Jurkat, Clone E6-1 (cell line): ENCODE measurements around the gene FLOT2.
A peak's percentile ranks its signal among the peaks of the same experiment; 100 is the strongest.
"Not testable (repeated sequence)": the region's sequence is repeated elsewhere in the genome, so short reads cannot be mapped to it uniquely, and the experiment has no call there.

Experiments
- DNase-seq: peaks from one replicate; pipeline ENCODE4 v3.0.0-alpha.2; 2011; ENCODE audit warnings: low read depth, low spot score
- H3K4me3 ChIP-seq: 2 replicates; pipeline ENCODE4 v1.5.1; 2011; ENCODE audit warnings: mild to moderate bottlenecking, low read length, control low read depth, moderate library complexity

The FLOT2 gene

DNA sequence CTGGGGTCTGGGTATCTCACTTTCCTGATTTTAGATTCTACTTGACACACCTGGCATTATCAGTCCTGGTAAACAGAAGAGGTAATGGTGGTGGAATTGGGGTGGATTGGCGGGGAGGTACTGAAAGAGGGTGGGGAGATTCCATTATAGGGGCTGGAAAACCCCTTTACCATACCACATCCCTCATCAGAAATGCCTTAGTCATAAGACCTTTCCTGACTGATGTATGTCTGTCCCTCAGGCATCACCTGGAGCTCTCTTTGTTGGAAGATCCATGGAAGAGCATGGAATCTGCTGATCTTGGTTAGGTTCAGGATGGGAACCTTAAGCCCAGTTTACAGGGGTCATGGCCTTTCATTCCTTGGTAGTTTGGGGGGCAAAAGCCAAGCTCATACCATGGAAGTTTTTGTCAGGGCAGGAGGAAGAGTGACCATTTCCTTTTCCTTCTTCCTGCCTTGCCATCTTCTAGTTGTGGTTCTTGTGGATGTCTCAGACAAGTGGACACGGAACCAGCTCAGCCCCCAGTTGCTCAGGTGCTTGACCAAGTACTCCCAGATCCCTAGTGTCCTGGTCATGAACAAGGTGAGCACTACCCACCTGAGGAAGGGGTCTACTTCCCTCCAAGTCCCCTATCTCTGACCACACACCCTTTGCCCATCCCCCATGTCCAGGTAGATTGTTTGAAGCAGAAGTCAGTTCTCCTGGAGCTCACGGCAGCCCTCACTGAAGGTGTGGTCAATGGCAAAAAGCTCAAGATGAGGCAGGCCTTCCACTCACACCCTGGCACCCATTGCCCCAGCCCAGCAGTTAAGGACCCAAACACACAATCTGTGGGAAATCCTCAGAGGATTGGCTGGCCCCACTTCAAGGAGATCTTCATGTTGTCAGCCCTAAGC lies 39.4 kb downstream of the FLOT2 start:
- H3K4me3 ChIP-seq = no peak overlapping the region
- no peak for DNase-seq

GRCh38 chr17:28856028-28856574 lies 41.4 kb downstream of the FLOT2 start:
- no peak for DNase-seq
- H3K4me3 ChIP-seq = no peak overlapping the region

- DNase-seq = no peak
- H3K4me3 ChIP-seq = peak overlapping the region; percentile 94
Measured at GRCh38 chr17:28855336-28855679, 42.2 kb downstream of the FLOT2 start.

DNA sequence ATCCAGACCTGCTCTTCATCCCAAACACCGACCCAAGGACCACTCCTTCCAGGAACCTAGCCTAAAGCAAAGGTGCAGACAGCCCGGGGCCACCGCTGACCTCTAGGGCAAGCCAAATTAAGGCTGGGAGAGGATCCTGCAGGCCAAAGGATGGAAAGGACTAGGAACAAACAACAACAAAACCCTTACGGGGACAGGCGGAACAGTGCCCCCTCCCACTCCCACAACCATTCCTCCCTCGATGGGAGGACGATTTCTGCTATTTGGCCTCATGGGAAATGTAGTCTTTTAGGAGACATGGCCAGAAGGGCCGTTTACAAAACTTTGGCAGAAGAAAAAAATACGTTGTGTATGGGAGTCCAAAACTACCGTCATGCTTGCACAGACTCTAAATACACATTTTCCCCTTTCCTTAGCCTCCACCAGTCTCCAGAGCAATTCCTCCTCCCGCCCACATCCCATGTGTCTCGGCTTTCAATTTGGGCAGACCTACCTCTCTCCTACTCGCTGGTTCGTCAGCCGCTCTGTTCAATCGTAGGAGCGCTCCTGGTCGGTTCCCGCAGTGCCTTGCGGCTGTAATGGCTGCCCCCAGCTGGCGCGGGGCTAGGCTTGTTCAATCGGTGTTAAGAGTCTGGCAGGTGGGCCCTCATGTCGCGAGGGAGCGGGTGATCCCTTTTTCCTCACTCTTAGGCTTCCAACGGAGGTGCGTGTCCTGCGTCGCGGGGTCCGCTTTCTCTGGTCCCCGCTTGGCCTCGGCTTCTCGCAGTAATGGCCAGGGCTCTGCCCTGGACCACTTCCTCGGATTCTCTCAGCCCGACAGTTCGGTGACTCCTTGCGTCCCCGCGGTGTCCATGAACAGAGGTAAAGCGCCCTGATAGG lies 42.8 kb downstream of the FLOT2 start, which contains the start of gene ERAL1:
TSS of gene ERAL1 (plus strand) at position 560 of the 879 bp plus-strand sequence. CDS start at position 579, 19 bp downstream.
- peak; percentile 82 for DNase-seq
- H3K4me3 ChIP-seq = peak within 1 kb of the TSS; percentile 94

- DNase-seq = no peak
- H3K4me3 ChIP-seq = no peak overlapping the region
Measured at GRCh38 chr17:28853295-28853694, 44.2 kb downstream of the FLOT2 start.

DNA sequence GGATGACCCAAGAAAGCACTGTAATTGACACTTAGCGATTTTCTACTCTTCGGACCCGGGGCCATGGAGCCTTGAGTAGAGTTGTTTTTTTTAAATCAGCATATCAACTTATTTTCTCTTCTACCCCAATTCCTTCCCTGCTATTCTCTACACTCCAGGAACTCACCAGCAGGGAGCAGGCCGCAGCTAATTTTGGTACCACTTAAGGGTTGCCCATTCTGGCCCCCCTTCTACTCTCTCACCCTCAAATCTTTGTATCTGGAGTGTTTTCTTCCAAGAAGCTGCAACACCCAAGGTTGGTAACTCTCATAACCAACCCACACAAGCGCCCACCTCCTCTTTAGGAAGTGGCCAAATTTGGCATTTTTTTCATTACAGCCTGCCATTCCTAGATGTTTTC lies 48.3 kb downstream of the FLOT2 start:
- no peak overlapping the region for H3K4me3 ChIP-seq
- peak; percentile 22 for DNase-seq

GRCh38 chr17:28848667-28849066 lies 48.9 kb downstream of the FLOT2 start:
- H3K4me3 ChIP-seq = not testable (repeated sequence)
- peak; percentile 48 for DNase-seq

GRCh38 chr17:28846699-28847098 lies 50.8 kb downstream of the FLOT2 start:
- H3K4me3 ChIP-seq, DNase-seq: not testable (repeated sequence)

DNA sequence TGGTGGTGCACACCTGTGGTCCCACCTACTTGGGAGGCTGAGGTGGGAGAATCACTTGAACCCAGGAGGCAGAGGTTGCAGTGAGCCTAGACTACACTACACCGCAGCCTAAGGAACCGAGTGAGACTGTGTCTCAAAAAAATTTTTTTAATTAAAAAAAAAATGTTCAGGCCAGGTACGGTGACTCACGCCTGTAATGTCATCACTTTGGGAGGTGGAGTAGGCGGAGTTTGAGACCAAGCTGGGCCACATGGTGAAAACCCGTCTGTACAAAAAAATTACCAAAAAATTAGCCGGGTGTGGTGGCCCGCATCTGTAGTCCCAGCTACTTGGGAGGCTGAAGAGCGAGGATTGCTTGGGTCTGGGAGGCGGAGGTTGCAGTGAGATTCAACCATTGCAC lies 51.3 kb downstream of the FLOT2 start:
- H3K4me3 ChIP-seq = no peak overlapping the region
- DNase-seq = no peak

DNA sequence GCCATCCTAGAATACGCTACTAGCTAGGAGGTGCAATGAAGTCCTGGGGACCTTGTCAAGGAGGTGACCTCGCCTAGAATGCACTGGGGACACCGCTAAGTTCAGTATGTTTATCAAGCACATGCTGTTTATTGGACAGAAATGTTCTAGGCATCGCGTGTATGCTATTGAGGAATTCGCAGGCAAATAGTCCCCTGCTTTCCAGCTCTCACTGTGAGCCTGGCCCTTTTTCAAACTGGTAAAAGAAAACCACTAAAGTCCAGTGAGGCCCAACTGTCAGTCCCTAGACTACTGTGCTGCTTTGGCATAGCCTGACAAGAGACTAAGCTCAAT lies 53.8 kb downstream of the FLOT2 start:
- no peak overlapping the region for H3K4me3 ChIP-seq
- no peak for DNase-seq

- DNase-seq = peak; percentile 70
- H3K4me3 ChIP-seq = peak within 1 kb of the TSS; percentile 76
Measured at GRCh38 chr17:28842282-28843012, 55.1 kb downstream of the FLOT2 start, which contains the start of gene FAM222B. TSS of gene FAM222B (minus strand) at chr17:28842790. CDS start at chr17:28766667, 76,123 bp downstream.

DNA sequence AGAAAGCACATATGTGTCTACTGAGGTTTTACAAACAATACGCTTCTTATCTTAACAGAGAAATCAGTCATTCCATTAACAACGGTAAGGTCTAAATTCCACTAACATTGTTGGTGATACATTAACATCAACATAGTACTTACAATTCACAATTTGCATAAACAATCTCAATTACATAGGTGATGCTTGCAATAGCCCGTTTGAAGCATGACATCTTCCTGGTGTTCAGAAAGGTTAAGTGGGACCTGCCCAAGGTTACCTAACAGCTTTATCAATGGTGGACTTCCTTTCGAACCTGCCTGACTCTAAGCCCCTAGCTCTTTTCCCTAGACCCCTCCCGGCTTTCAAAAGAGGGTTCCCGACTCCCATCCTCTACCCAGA lies 55.6 kb downstream of the FLOT2 start:
- H3K4me3 ChIP-seq = peak overlapping the region; percentile 76
- DNase-seq = no peak

GRCh38 chr17:28839221-28839620 lies 58.3 kb downstream of the FLOT2 start:
- DNase-seq = no peak
- H3K4me3 ChIP-seq = no peak overlapping the region

DNA sequence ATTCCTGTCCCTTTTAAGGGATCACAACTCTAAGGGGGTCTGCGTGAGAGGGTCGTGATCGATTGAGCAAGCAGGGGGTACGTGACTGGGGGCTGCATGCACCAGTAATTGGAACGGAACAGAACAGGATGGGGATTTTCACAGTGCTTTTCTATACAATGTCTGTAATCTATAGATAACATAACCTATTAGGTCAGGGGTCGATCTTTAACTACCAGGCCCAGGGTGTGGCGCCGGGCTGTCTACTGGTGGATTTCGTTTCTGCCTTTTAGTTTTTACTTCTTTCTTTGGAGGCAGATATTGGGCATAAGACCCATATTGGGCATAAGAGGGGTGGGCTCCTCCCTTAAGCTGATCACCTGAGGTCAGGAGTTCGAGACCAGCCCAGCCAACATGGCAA lies 61.0 kb downstream of the FLOT2 start:
- H3K4me3 ChIP-seq, DNase-seq: not testable (repeated sequence)

DNA sequence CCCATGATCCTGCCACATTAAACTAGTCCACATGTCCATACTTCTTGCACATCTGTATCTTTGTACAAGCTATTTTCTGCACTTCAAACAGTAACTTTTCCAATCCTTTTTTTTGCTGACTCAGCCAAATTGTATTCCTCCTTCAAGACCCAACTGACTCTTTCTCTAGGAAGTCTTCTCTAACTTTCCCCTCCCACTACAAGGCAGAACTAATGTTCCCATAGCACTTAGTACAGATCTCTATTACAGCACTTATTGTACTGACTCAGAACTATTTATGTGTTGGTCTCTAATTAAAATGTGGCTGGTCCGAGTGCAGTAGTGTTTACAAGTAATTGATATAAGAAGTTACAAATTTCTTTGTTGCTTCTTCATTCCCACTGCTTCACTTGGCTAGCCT lies 63.1 kb downstream of the FLOT2 start:
- no peak overlapping the region for H3K4me3 ChIP-seq
- DNase-seq = no peak
